ENCODE data around the gene TRMT2A.

Gene TRMT2A

GRCh38 chr22:20115691-20116375 is 1.2 kb downstream of the TRMT2A start, which contains the start of gene RANBP1:
TSS of gene RANBP1 (plus strand) at chr22:20116104. CDS start at chr22:20116185, 81 bp downstream.
- no peak for DNase-seq

DNA sequence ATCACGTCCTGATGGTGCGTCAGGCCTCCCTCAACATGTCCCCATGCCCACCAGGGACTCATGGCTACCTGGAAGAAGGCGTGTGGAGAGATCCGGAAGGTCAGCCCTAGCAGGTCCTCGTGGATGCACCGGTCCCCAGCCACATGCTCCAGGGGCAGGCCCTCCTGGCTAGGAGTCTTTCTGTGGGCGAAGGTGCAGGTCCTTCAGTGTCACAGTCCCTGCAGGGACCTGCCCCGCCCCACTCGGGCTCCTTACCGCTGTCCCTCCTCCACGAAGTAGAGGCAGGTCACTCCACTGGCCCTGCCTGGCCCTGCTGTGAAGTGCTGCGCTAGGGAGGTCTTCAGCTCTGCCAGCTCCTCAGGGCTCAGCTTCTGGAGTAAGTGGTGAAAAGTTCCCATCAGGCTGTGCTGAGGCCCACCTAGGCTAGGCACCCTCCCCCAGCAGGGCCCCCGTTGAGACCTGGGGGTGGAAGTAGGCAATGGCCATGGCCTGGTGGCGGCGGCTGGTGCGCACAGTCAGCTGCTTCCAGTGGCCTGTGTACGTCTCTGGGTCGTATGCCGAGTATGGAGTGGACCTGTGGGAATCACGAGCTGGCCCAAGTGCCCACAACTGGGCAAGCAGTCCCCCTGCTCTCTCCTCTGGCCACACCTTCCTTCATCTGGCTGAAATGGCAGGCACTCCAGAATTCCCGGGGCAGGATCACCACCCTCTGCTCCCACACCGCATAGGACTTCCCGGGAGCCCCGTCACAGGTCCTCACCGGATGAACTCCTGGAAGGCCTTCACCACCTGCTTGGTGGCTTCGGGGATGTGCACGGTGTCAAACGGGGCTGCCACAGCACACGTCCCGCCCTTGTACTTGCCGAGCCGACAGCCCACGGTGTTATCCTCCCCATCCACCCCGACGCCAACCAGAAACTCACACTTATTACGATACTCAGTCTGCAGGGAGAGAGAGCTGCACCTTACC is 2.2 kb downstream of the TRMT2A start:
- no peak for DNase-seq

DNA sequence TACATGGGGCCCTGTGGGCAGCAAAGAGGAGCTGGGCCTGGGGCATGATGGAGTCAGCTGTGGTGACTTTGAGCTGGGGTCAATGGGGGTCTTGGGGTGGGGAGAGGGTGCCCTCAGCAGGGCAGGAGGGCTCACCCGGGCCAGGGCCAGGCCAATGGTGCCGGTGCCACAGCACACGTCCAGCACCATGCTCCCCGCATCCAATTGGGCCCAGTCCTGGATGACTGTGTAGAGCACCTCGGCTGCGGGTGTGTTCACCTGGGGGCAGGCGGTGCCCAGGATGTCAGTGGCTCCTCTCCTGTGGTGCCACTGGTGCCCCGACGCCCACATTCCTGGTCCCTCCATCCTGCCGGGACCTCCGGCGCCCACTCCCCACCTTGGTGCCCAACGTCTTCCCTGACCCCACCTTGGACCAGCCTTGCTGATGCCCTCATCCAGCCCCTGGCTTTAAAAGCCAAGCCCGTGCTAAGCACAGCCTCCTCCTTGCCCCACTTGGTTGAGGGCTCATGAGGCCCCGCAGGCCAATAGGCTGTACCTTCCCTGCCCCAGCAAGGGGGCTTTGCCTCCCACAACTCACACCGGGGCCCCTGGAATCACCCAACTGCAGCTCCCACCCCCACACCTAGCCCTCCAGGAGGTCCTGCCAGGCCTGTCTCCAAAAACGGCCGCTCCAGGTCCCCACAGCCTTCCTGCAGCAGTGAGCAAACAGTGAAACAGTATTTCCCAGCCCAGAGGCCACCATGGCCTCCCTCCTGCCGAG is 3.3 kb downstream of the TRMT2A start:
- DNase-seq = no peak

DNA sequence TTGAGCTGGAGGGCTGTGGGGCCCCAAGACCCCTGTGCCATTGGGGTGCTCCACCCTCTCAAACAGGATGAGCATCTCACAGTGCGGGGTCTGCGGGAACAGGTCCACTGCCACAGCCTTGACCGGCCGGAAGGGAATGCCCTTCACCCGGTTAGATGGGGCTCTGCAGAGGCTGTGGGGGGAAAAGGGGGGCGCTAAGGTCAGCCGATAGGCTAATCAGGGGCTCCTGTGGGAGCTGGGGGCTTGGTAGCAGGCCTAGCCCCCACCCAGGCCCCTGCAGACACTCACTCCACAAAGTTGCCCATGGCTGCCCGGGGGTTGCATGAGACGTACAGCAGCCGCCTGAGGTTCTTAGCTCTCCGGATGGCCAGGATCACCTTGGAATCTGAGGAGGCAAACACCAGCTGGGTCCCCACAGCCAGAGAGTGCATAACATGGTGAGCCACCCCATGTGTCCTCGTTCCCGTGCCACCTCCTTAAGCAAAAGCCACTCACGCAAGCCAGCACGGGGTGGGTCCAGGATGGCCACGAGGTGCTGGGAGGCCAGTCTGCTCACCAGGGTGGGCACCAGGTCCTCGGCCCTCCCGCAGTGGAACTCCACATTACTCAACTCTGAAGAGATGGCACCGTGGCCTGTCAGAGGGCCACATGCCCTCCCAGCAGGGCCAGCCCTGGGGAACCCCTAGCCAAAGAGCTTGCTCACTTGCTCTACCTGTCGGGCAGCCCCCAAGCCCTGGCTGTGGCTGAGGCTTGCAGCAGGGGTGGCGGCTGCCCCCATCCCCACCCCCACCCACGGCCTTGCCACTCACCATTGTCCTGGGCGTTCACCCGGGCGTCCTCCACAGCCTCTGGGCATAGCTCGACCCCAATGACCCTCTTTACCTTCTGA is 4.2 kb downstream of the TRMT2A start:
- DNase-seq = no peak

DNA sequence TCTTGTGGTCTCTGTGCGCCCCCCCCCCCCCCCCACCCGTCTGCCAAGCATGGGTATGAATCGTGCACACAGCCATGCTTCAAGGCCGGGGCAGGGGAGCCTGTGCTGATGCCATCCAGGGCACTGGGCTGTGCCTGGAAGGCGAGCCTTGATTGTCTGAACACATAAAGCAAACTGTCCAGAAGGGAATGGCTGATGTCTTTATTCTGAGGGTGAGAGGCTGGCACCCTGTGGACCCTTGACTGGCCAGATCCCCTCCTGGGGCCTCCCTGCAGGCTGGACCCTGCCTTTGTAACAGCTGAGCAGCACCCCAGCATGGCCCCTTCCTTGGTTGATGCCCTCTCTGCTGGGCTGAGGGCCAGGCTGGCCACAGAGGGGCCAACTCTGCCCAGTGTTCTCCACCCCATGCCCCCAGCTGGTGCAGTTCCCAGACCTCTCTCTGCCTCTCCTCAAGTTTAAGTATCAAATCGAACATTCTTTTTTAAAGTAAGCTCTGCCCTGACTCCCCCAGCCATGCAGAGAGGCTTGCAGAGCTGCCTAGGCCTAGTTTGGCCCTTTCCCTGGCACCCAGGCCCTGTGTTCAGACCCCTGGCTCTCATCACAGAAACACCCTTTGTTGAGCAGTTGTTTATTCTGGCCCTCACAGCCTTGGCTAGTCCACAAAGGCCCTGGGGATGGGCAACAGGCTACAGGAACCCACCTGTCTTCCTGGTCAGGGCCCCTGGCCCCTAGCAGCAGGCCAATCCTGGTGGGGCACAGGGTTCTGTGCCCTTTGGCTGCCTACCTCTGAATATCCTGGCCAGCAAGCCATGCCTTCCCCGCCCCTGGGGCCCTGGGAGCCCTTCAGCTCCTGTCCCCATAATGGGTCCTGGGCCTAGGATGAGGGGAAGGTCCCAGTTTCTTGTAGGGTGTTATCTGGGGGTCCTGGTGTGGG is 5.1 kb downstream of the TRMT2A start:
- DNase-seq = no peak

- DNase-seq = no peak
These were observed 5.9 kb downstream of the TRMT2A start for GRCh38 chr22:20111045-20111688.

- no peak for DNase-seq
These were observed 6.6 kb downstream of the TRMT2A start for GRCh38 chr22:20110359-20110985.

DNA sequence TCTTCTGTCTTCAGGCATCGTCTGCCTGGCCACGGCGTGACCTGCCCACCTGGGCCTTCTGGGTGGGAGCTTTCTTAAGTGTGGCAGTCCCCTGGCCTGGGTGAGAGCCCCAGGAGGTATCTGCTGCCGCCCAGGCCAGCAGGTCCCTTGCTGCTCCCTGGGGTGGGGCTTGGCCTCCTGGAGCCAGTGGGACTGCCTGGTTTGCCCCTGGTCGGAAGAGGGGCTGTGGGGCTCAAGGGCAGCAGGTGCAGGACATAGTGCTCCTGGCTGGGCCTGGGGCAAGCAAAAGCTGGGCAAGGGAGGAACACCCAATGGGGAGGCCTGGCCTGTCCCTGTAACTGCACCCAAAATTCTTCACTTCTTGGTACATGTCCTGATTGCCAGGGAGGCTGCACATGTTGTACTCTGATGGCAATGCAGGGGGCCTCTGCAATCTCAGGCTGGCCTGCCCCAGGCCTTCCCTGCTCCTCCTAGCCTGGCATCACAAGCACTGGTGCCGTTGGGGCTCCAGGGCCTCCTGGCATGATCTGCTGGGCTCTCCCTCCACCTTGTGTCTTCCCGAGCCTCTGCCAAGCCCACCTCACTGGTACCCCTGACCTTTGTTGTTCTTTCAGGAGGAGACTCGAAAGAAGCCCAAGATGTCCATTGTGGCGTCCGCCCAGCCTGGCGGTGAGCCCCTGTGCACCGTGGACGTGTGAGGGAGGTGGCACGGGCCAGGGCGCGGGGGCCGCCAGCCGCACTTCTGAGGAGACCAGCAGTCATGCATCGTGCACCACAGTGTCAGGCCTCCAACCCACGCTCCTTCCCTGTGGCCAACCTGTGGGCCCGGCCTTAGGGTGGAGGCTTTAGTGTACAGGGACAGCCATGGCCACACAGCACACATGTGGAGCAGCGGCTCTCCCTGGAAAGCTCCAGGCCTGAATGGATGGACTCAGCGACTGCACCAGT is 7.3 kb downstream of the TRMT2A start:
- DNase-seq = no peak

DNA sequence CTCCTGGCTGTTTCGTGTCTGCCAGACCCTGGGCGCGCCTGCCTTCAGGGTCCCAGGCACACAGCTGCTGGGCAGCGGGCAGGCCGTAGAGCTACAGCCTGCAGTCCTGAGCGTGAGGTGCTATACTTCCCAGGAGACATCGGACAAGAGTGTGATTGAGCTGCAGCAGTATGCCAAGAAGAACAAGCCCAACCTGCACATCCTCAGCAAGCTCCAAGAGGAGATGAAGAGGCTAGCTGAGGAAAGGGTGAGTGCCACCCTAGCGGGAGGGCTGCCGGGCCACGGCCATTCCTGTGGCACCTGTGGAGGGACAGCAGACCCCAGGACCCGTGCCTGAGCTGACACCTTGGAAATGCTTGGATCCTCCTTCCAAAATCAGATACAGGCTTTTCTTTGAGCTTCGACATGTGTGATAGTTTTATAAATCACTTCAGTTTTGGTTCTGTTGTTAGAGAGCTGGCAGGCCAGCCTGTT is 8.2 kb downstream of the TRMT2A start:
- DNase-seq = no peak

- no peak for DNase-seq
These were observed 8.9 kb downstream of the TRMT2A start for GRCh38 chr22:20107951-20108756.

DNA sequence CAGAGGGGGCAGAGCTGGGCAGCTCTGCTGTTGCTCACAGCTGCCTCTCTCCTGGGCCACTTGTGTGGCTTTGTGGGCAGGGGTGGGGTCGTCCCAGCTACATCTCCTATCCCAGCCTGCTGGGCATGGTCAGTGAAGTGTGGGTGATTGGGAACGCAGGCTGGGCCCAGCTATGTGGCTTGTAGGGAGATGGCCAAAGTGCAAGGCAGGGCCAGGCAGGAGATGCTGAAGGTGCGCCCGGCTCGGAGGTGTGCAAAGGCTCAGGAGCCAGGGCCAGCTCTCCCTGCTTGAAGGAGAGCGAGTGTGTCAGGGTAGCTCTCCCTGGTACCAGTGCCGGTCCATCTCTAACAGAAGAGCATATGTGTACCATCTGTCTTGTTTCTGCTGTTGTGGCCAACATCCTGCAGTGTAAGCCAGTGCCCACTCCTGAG is 9.5 kb downstream of the TRMT2A start:
- no peak for DNase-seq

GRCh38 chr22:20106849-20107237 is 10.2 kb downstream of the TRMT2A start:
- no peak for DNase-seq

DNA sequence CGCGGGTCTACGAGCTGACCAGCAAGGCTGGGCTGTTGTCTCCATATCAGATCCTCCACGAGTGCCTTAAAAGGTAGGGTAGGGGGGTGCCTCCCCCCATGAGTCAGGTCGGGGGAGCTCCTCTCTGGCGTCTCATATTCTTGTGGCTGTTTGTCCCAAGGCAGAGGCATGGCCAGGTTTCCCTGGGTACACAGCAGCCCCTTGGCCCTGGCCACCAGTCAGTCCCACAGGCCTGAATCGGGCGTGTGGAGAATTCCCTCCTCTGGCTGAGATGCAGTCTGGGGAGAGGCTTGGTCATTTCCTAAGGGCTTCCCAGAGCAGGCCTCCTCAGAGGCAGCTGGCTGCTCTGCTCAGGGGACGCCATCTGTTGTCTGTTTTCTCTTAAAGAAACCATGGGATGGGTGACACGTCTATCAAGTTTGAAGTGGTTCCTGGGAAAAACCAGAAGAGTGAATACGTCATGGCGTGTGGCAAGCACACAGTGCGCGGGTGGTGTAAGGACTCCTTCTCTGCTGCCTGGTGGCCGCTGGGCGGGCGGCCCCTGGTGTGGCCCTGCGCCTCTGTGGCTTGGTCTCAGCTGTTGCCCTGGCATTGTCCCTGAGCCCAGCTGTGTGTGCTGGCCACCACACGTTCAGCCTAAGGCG is 10.7 kb downstream of the TRMT2A start:
- DNase-seq = no peak

DNA sequence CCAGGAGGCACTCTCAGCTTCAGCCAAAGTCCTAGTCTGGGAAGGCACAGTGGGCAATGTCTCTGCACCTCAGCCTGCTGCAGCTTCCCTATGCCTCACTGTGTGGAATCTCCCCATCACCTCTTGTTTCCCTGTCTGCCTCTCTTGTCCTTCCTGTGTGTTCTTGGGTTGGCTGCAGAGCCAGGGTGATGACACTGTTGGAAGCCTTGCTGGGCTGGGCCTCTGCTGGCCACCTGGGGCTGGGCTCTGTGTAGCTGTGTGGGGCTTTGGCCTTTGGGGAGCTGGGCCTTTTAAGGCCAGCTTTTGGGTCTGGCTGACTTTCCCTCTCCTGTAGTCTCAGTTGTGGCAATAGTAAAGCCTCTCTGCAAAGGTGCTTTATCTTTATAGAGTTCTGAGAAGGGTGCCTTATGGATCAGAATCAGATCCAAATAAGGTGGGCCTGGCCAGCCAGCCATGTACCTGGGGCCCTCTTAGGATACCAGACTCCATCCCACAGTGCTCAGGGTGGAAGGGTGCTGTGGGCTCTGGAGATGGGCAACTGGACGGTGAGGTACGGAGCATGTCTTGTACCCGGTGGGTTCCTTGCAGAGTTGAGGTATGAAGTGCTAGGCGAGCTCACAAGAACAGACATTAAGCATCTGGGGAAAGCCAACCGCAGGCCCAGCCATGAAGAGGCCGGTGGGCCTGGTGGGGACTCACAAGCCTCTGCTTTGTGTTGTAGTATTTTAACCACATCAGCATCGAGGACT is 11.4 kb downstream of the TRMT2A start:
- DNase-seq = no peak

- DNase-seq = no peak
These were observed 14.7 kb downstream of the TRMT2A start for GRCh38 chr22:20102203-20102780.

GRCh38 chr22:20101638-20102037 is 15.4 kb downstream of the TRMT2A start:
- DNase-seq = no peak
